Vagina (tissue), 2 donors: Measurements from ENCODE around the gene RAPGEF4.

Experiments
- POLR2A ChIP-seq, 2 donors: fragments of 450-650 bp; IDR thresholded peaks; one replicate each; pipeline ENCODE4 v1.6.1; 2017; ENCODE audit warnings: antibody characterized with exemption in 2 of 2, mild to moderate bottlenecking in 2 of 2, moderate library complexity in 2 of 2
- TF ChIP-seq, protein P1 (sequence below), 3 experiments: fragments of 450-650 bp in 2 of 3; fragments of 200-600 bp in 1 of 3; sonication (generic) in 1 of 3; IDR thresholded peaks; one replicate each; pipeline ENCODE4 v1.5.1; 2017 to 2019; ENCODE audit warnings: antibody characterized with exemption in 3 of 3, mild to moderate bottlenecking in 2 of 3, moderate library complexity in 2 of 3

- TF ChIP-seq POLR2A (IDR thresholded peaks at IDR 0.05) = no peak
- TF ChIP-seq, protein P1, sequence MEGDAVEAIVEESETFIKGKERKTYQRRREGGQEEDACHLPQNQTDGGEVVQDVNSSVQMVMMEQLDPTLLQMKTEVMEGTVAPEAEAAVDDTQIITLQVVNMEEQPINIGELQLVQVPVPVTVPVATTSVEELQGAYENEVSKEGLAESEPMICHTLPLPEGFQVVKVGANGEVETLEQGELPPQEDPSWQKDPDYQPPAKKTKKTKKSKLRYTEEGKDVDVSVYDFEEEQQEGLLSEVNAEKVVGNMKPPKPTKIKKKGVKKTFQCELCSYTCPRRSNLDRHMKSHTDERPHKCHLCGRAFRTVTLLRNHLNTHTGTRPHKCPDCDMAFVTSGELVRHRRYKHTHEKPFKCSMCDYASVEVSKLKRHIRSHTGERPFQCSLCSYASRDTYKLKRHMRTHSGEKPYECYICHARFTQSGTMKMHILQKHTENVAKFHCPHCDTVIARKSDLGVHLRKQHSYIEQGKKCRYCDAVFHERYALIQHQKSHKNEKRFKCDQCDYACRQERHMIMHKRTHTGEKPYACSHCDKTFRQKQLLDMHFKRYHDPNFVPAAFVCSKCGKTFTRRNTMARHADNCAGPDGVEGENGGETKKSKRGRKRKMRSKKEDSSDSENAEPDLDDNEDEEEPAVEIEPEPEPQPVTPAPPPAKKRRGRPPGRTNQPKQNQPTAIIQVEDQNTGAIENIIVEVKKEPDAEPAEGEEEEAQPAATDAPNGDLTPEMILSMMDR (IDR thresholded peaks at IDR 0.05) = no peak
Observed at GRCh38 chr2:172783165-172783898, 47.7 kb downstream of the RAPGEF4 start.
